Measurements from ENCODE around the gene ATP6V0A1. TPM values are rescaled to one million over a fixed set of nuclear protein-coding genes. Genes with fewer than 3 reads are reported as not detected.
A peak's percentile ranks its signal among the peaks of the same experiment; 100 is the strongest.

ATP6V0A1 gene
- total RNA-seq, 1 donor from 2014 or later: 78.6 TPM

DNA sequence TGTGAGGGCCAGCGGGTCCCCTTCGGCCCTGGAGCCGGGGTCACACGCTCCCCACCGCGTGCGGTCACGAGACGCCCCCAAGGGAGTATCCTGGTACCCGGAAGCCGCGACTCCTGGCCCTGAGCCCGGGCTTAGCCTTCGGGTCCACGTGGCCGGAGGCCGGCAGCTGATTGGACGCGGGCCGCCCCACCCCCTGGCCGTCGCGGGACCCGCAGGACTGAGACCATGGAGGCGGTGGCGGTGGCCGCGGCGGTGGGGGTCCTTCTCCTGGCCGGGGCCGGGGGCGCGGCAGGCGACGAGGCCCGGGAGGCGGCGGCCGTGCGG, 77.3 kb downstream of the ATP6V0A1 start, which contains the start of gene NAGLU:
Gene NAGLU (plus strand): TSS at position 194 of the 324 bp plus-strand sequence. CDS start 32 bp downstream, at position 226.
- H3K4me1 Mint-ChIP-seq (ENCODE audit: low read depth, unreplicated experiment): peaks cover 11% of the 10 kb centered on the region
- DNase-seq (ENCODE audit: low read depth) (peak; percentile 59), FAIRE-seq (no peak)
- Histone ChIP-seq H3K36me3 (ENCODE audit: insufficient read depth, low read length) (no peaks in the 10 kb centered on the region), H3K9me3 (ENCODE audit: insufficient read depth, low read depth, low read length) (no peaks in the 10 kb centered on the region), H4K20me1 (ENCODE audit: insufficient read depth, low read length) (no peaks in the 10 kb centered on the region), H3K4me3 (ENCODE audit: insufficient read depth, low read depth, low read length) (peak within 1 kb of the TSS; percentile 83), H3K9ac (ENCODE audit: low read length) (peak within 1 kb of the TSS; percentile 82), H3K79me2 (ENCODE audit: insufficient read depth, low read length) (peaks cover 11% of the 10 kb centered on the region), H3K4me1 (ENCODE audit: insufficient read depth, low read length) (peaks cover 11% of the 10 kb centered on the region), H2AFZ (ENCODE audit: low read depth, low read length) (peak within 1 kb of the TSS; percentile 78), H3K27me3 (ENCODE audit: insufficient read depth, low read length) (no peaks in the 10 kb centered on the region), H3K4me2 (ENCODE audit: low read length) (peak within 1 kb of the TSS; percentile 89), H3K27ac (ENCODE audit: low read depth, low read length) (peak within 1 kb of the TSS; percentile 41)
- H3K27ac Mint-ChIP-seq (ENCODE audit: unreplicated experiment): peak within 1 kb of the TSS; percentile 87
- peak within 1 kb of the TSS; percentile 88 for H3K4me3 Mint-ChIP-seq (ENCODE audit: unreplicated experiment)
- H3K9me3 Mint-ChIP-seq (ENCODE audit: unreplicated experiment): no peaks in the 10 kb centered on the region
- H3K36me3 Mint-ChIP-seq (ENCODE audit: low read depth, unreplicated experiment): peaks cover 9% of the 10 kb centered on the region
- no peaks in the 10 kb centered on the region for H3K27me3 Mint-ChIP-seq (ENCODE audit: low read depth, unreplicated experiment)
- TF ChIP-seq, protein P1, sequence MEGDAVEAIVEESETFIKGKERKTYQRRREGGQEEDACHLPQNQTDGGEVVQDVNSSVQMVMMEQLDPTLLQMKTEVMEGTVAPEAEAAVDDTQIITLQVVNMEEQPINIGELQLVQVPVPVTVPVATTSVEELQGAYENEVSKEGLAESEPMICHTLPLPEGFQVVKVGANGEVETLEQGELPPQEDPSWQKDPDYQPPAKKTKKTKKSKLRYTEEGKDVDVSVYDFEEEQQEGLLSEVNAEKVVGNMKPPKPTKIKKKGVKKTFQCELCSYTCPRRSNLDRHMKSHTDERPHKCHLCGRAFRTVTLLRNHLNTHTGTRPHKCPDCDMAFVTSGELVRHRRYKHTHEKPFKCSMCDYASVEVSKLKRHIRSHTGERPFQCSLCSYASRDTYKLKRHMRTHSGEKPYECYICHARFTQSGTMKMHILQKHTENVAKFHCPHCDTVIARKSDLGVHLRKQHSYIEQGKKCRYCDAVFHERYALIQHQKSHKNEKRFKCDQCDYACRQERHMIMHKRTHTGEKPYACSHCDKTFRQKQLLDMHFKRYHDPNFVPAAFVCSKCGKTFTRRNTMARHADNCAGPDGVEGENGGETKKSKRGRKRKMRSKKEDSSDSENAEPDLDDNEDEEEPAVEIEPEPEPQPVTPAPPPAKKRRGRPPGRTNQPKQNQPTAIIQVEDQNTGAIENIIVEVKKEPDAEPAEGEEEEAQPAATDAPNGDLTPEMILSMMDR (IDR thresholded peaks at IDR 0.05; ENCODE audit: insufficient read depth, low read depth, low read length): no peak
- no peak for TF ChIP-seq EZH2 (IDR thresholded peaks at IDR 0.05; ENCODE audit: insufficient read depth, low read length)

DNA sequence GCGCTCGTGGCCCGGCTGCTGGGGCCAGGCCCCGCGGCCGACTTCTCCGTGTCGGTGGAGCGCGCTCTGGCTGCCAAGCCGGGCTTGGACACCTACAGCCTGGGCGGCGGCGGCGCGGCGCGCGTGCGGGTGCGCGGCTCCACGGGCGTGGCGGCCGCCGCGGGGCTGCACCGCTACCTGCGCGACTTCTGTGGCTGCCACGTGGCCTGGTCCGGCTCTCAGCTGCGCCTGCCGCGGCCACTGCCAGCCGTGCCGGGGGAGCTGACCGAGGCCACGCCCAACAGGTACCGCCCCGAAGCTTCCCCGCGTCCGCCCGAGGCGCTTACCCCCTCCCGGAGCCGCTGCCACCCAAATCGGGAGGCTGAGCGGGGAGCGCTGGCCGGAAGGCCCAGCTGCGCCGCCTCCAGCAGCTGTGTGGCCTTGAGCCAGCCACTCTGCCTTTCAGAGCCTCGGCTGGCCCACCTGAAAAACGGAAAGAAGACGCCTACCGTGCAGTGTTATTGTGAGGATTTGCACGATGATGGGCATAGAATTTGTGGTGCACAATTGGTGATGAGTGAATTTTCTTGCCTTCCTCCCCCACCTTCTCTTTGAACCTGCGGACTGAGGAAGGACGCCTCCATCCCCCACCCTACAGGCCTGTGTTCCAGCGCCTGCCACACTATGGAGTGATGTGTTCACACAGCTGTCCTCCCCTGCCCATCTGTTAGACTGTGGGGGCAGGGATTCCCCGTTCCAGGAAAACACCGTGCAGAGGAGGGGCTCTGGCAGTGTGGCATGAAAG, 77.9 kb downstream of the ATP6V0A1 start:
- peak overlapping the region; percentile 41 for H3K27ac ChIP-seq (ENCODE audit: low read depth, low read length)
- peak overlapping the region; percentile 88 for H3K4me3 Mint-ChIP-seq (ENCODE audit: unreplicated experiment)
- H3K27me3 ChIP-seq (ENCODE audit: insufficient read depth, low read length): no peaks in the 10 kb centered on the region
- no peaks in the 10 kb centered on the region for H4K20me1 ChIP-seq (ENCODE audit: insufficient read depth, low read length)
- peak overlapping the region; percentile 89 for H3K4me2 ChIP-seq (ENCODE audit: low read length)
- no peaks in the 10 kb centered on the region for H3K27me3 Mint-ChIP-seq (ENCODE audit: low read depth, unreplicated experiment)
- DNase-seq (ENCODE audit: low read depth) (peak; percentile 54), FAIRE-seq (no peak)
- peaks cover 11% of the 10 kb centered on the region for H3K4me1 ChIP-seq (ENCODE audit: insufficient read depth, low read length)
- H3K36me3 Mint-ChIP-seq (ENCODE audit: low read depth, unreplicated experiment): peaks cover 11% of the 10 kb centered on the region
- no peaks in the 10 kb centered on the region for H3K9me3 ChIP-seq (ENCODE audit: insufficient read depth, low read depth, low read length)
- H3K27ac Mint-ChIP-seq (ENCODE audit: unreplicated experiment): peak overlapping the region; percentile 87
- no peaks in the 10 kb centered on the region for H3K36me3 ChIP-seq (ENCODE audit: insufficient read depth, low read length)
- peaks cover 11% of the 10 kb centered on the region for H3K79me2 ChIP-seq (ENCODE audit: insufficient read depth, low read length)
- H3K4me3 ChIP-seq (ENCODE audit: insufficient read depth, low read depth, low read length): peak overlapping the region; percentile 83
- H3K9me3 Mint-ChIP-seq (ENCODE audit: unreplicated experiment): no peaks in the 10 kb centered on the region
- peak overlapping the region; percentile 78 for H2AFZ ChIP-seq (ENCODE audit: low read depth, low read length)
- H3K9ac ChIP-seq (ENCODE audit: low read length): peak overlapping the region; percentile 82
- peaks cover 14% of the 10 kb centered on the region for H3K4me1 Mint-ChIP-seq (ENCODE audit: low read depth, unreplicated experiment)
- TF ChIP-seq, protein P1 (IDR thresholded peaks at IDR 0.05; ENCODE audit: insufficient read depth, low read depth, low read length): no peak
- TF ChIP-seq EZH2 (IDR thresholded peaks at IDR 0.05; ENCODE audit: insufficient read depth, low read length): no peak
